IMR-90 (cell line): ENCODE results near the gene TMEM63B. TPM values are rescaled to one million over a fixed set of nuclear protein-coding genes. Genes with fewer than 3 reads are reported as not detected.

Experiments used
- ATAC-seq: fragments of 200-7000 bp; cut with Tn5 transposase; 2 replicates; pipeline ENCODE4 v1.9.1; 2020; ENCODE audit warnings: low read depth, mild to moderate bottlenecking, moderate library complexity
- BruUV-seq: library from RNA; stranded (reverse); fragments of 400-500 nt; replicated peaks from 2 replicates; lab custom pipeline; 2021; lab: Mats Ljungman, UMichigan
- CTCF ChIA-PET: fragments of 300-600 bp; formaldehyde crosslinking; extraction: SDS; loops from one replicate; lab custom pipeline; 2021; ENCODE audit warnings: antibody characterized with exemption; lab: Yijun Ruan, JAX
- POLR2A ChIA-PET: fragments of 300-600 bp; sonication (Branson Sonifier 250); formaldehyde crosslinking; loops from one replicate; lab custom pipeline; 2022; ENCODE audit warnings: antibody characterized with exemption; ENCODE audit not compliant: unreplicated experiment; lab: Charles Lee
- DNase-seq: peaks from one replicate; pipeline ENCODE4 v3.0.0; 2013
- H2AFZ ChIP-seq: replicated peaks from 2 replicates; pipeline ENCODE3; 2013; ENCODE audit warnings: low read length, mild to moderate bottlenecking; ENCODE audit not compliant: poor library complexity
- H2AK5ac ChIP-seq: 2 replicates; pipeline ENCODE4 v1.6.1; 2013; ENCODE audit warnings: low read depth, low read length, inconsistent platforms
- H2AK9ac ChIP-seq: replicated peaks from 2 replicates; pipeline ENCODE3; 2013; ENCODE audit warnings: mild to moderate bottlenecking, low read depth, low read length, moderate library complexity; ENCODE audit not compliant: poor library complexity
- H2BK120ac ChIP-seq: 2 replicates; pipeline ENCODE4 v1.6.1; 2013; ENCODE audit warnings: low read depth, low read length, inconsistent platforms
- H2BK15ac ChIP-seq: 3 replicates; pipeline ENCODE4 v1.6.1; 2013; ENCODE audit warnings: low read depth, low read length, inconsistent platforms
- H2BK20ac ChIP-seq: 2 replicates; pipeline ENCODE4 v1.6.1; 2013; ENCODE audit warnings: low read depth, mild to moderate bottlenecking, inconsistent platforms, low read length, moderate library complexity
- H2BK5ac ChIP-seq: 2 replicates; pipeline ENCODE4 v1.6.1; 2013; ENCODE audit warnings: mild to moderate bottlenecking, low read depth, low read length, inconsistent platforms; ENCODE audit not compliant: poor library complexity, severe bottlenecking
- H3K14ac ChIP-seq: replicated peaks from 2 replicates; pipeline ENCODE4 v1.6.1; 2013; ENCODE audit warnings: low read depth, low read length, inconsistent platforms
- H3K18ac ChIP-seq: 2 replicates; pipeline ENCODE4 v1.6.1; 2013; ENCODE audit warnings: low read depth, low read length, control low read depth
- H3K23ac ChIP-seq: 2 replicates; pipeline ENCODE4 v1.6.1; 2013; ENCODE audit warnings: low read depth, low read length, inconsistent platforms
- H3K27ac ChIP-seq: 2 replicates; pipeline ENCODE4 v1.5.1; 2013; ENCODE audit warnings: mild to moderate bottlenecking, control low read depth, low read length; ENCODE audit not compliant: insufficient read depth
- H3K27me3 ChIP-seq: 2 replicates; pipeline ENCODE4 v1.6.1; 2013; ENCODE audit warnings: low read length; ENCODE audit not compliant: control insufficient read depth, insufficient read depth
- H3K36me3 ChIP-seq: 2 replicates; pipeline ENCODE4 v1.6.1; 2013; ENCODE audit warnings: low read length, mixed read lengths; ENCODE audit not compliant: control insufficient read depth, insufficient read depth
- H3K4ac ChIP-seq: 2 replicates; pipeline ENCODE4 v1.6.1; 2013; ENCODE audit warnings: low read depth, low read length, inconsistent platforms
- H3K4me1 ChIP-seq: 2 replicates; pipeline ENCODE4 v1.6.1; 2013; ENCODE audit warnings: low read length, mixed read lengths; ENCODE audit not compliant: control insufficient read depth, insufficient read depth
- H3K4me2 ChIP-seq: 2 replicates; pipeline ENCODE4 v1.6.1; 2013; ENCODE audit warnings: low read depth, mild to moderate bottlenecking, control low read depth, low read length, moderate library complexity
- H3K4me3 ChIP-seq: 2 replicates; pipeline ENCODE4 v1.5.1; 2013; ENCODE audit warnings: low read depth, mild to moderate bottlenecking, control low read depth, low read length, moderate library complexity; ENCODE audit not compliant: insufficient read depth
- H3K56ac ChIP-seq: 2 replicates; pipeline ENCODE4 v1.6.1; 2013; ENCODE audit warnings: low read length, inconsistent platforms; ENCODE audit not compliant: insufficient read depth; ENCODE audit errors: extremely low read depth
- H3K79me1 ChIP-seq, 2 experiments: 2 replicates each; pipeline ENCODE4 v1.6.1; 2013; ENCODE audit warnings: low read length in 2 of 2, inconsistent platforms in 1 of 2, low read depth in 1 of 2
- H3K9ac ChIP-seq: 2 replicates; pipeline ENCODE4 v1.6.1; 2013; ENCODE audit warnings: low read depth, low read length, control low read depth
- H3K9me1 ChIP-seq: 2 replicates; pipeline ENCODE4 v1.6.1; 2013; ENCODE audit warnings: low read length, inconsistent platforms; ENCODE audit not compliant: insufficient read depth
- H3K9me3 ChIP-seq: 2 replicates; pipeline ENCODE4 v1.6.1; 2013; ENCODE audit warnings: low read length; ENCODE audit not compliant: control insufficient read depth, insufficient read depth
- H4K20me1 ChIP-seq: 2 replicates; pipeline ENCODE4 v1.6.1; 2013; ENCODE audit warnings: low read length, inconsistent platforms; ENCODE audit not compliant: insufficient read depth
- H4K5ac ChIP-seq: 2 replicates; pipeline ENCODE4 v1.6.1; 2013; ENCODE audit warnings: mild to moderate bottlenecking, low read depth, low read length, control low read depth
- H4K8ac ChIP-seq, 2 experiments: 2 replicates each; pipeline ENCODE4 v1.6.1; 2013; ENCODE audit warnings: low read depth in 2 of 2, low read length in 2 of 2, control low read depth in 1 of 2, inconsistent platforms in 1 of 2
- H4K91ac ChIP-seq: 2 replicates; pipeline ENCODE4 v1.6.1; 2013; ENCODE audit warnings: low read depth, low read length, inconsistent platforms; ENCODE audit not compliant: insufficient read depth
- BHLHE40 ChIP-seq: fragments of 150-350 bp; IDR thresholded peaks from 2 replicates; pipeline ENCODE4 v1.6.1; 2016; ENCODE audit warnings: mild to moderate bottlenecking, low read depth, low read length
- CEBPB ChIP-seq: IDR thresholded peaks from 2 replicates; pipeline ENCODE4 v1.6.1; 2012; ENCODE audit warnings: low read depth, low read length, improper control_type of control experiment
- CHD1 ChIP-seq: IDR thresholded peaks from 2 replicates; pipeline ENCODE4 v1.6.1; 2012; ENCODE audit warnings: low read depth, low read length, improper control_type of control experiment
- CTCF ChIP-seq: conservative IDR thresholded peaks from 2 replicates; pipeline ENCODE4 v1.5.1; 2012; ENCODE audit warnings: mild to moderate bottlenecking, low read depth, low read length, improper control_type of control experiment
- ELK1 ChIP-seq: fragments of 150-350 bp; IDR thresholded peaks from 2 replicates; pipeline ENCODE4 v1.6.1; 2016; ENCODE audit warnings: low read depth, mild to moderate bottlenecking, low read length, moderate library complexity, borderline replicate concordance
- FOS ChIP-seq: fragments of 150-350 bp; IDR thresholded peaks from 2 replicates; pipeline ENCODE4 v1.6.1; 2016; ENCODE audit warnings: low read depth, low read length
- MAFK ChIP-seq: IDR thresholded peaks from 2 replicates; pipeline ENCODE4 v1.6.1; 2012; ENCODE audit warnings: low read depth, low read length, improper control_type of control experiment
- MAZ ChIP-seq: IDR thresholded peaks from 2 replicates; pipeline ENCODE4 v1.6.1; 2012; ENCODE audit warnings: low read depth, mild to moderate bottlenecking, low read length, improper control_type of control experiment, moderate library complexity, borderline replicate concordance
- MXI1 ChIP-seq: IDR thresholded peaks from 2 replicates; pipeline ENCODE4 v1.6.1; 2012; ENCODE audit warnings: low read depth, mild to moderate bottlenecking, low read length, moderate library complexity, borderline replicate concordance
- NFE2L2 ChIP-seq: fragments of 150-350 bp; IDR thresholded peaks from 2 replicates; pipeline ENCODE4 v1.6.1; 2016; ENCODE audit warnings: low read depth, mild to moderate bottlenecking, low read length
- POLR2A ChIP-seq: IDR thresholded peaks from 2 replicates; pipeline ENCODE4 v1.6.1; 2012; ENCODE audit warnings: mild to moderate bottlenecking, low read depth, low read length
- RAD21 ChIP-seq: IDR thresholded peaks from 2 replicates; pipeline ENCODE4 v1.6.1; 2012; ENCODE audit warnings: low read length, improper control_type of control experiment
- RCOR1 ChIP-seq: IDR thresholded peaks from 2 replicates; pipeline ENCODE4 v1.6.1; 2012; ENCODE audit warnings: mild to moderate bottlenecking, low read length, improper control_type of control experiment; ENCODE audit not compliant: insufficient replicate concordance
- RFX5 ChIP-seq: IDR thresholded peaks from 2 replicates; pipeline ENCODE4 v1.8.0; 2012; ENCODE audit warnings: low read depth, mild to moderate bottlenecking, low read length, moderate library complexity
- SMC3 ChIP-seq: fragments of 150-350 bp; IDR thresholded peaks from 2 replicates; pipeline ENCODE4 v1.6.1; 2016; ENCODE audit warnings: low read depth, mild to moderate bottlenecking, antibody characterized with exemption, low read length, moderate library complexity
- USF2 ChIP-seq: fragments of 150-350 bp; IDR thresholded peaks from 2 replicates; pipeline ENCODE4 v1.6.1; 2017; ENCODE audit warnings: mild to moderate bottlenecking, antibody characterized with exemption, low read length, low read depth
- WGBS, 2 experiments: methylation state at CpG; one replicate each; pipeline versions ENCODE4 v1.1.5 to v1.1.7; 2013; ENCODE audit warnings: missing lambda C conversion rate in 2 of 2; ENCODE audit not compliant: insufficient read length in 1 of 2; ENCODE audit errors: extremely low coverage in 2 of 2; 5-methylcytosine and 5-hydroxymethylcytosine counted together
- dilution Hi-C: fragments of 300-500 bp; cut with HindIII; formaldehyde crosslinking; loops from one replicate; pipeline ENCODE4 v1.14.3; 2018; ENCODE audit warnings: low sequenced_read_pairs; ENCODE audit not compliant: unreplicated experiment
- in situ Hi-C: fragments of 300-500 bp; cut with MboI; formaldehyde crosslinking; loops from 3 replicates; pipeline ENCODE4 v1.14.3; 2019; ENCODE audit warnings: low sequenced_read_pairs, inconsistent platforms, mixed read lengths
- intact Hi-C: fragments of 100-400 bp; cut with micrococcal nuclease; formaldehyde crosslinking; loops from 2 replicates; pipeline ENCODE4 v1.10.0; 2022
- polyA plus RNA-seq, 3 experiments: library from polyadenylated mRNA; depleted of rRNA; stranded (reverse); fragments of >200 nt; gene quantifications; 2 replicates each; pipeline ENCODE4 v1.2.3, GENCODE V29; 2012; ENCODE audit warnings: low replicate concordance in 1 of 3
- total RNA-seq: library from RNA; depleted of rRNA; stranded (reverse); fragments of >200 nt; gene quantifications from 2 replicates; pipeline ENCODE4 v1.2.3, GENCODE V29; 2012

TMEM63B gene
- total and polyA plus RNA-seq, 2 of the 4 experiments (the other 2 are of a cell fraction), result 12.2 to 42.6 TPM

- Histone ChIP-seq H3K4me3 (no peak overlapping the region), H3K14ac (no peak overlapping the region), H3K18ac (no peak overlapping the region), H2AK5ac (no peak overlapping the region), H2AFZ (no peak overlapping the region), H2BK120ac (no peak overlapping the region), H3K4ac (no peak overlapping the region), H3K23ac (no peak overlapping the region), H3K27ac (no peak overlapping the region), H3K4me2 (no peak overlapping the region), H2BK5ac (no peak overlapping the region), H3K56ac (no peak overlapping the region), H3K9ac (no peak overlapping the region), H2AK9ac (no peak overlapping the region), H4K5ac (no peak overlapping the region), H3K9me1 (0 out of 2 replicates have a peak, but pooled peaks cover 2% of the 10 kb centered on the region), H4K8ac (no peak overlapping the region), H3K27me3 (no peaks in the 10 kb centered on the region), H3K9me3 (no peaks in the 10 kb centered on the region), H3K79me1 (no peaks in the 10 kb centered on the region), H2BK15ac (no peak overlapping the region), H2BK20ac (no peak overlapping the region), H3K4me1 (peaks cover 1% of the 10 kb centered on the region), H4K20me1 (peaks cover 7% of the 10 kb centered on the region; the same call in 1 of the 2 replicates), H3K36me3 (peaks cover 3% of the 10 kb centered on the region; the same call in 1 of the 2 replicates), H4K91ac (no peak overlapping the region)
- POLR2A ChIA-PET, result no interaction called here
- no peak for DNase-seq
- no TSS peak for BruUV-seq
- WGBS, 2 experiments, result 72% methylated on average over 5 of the region's 9 CpGs; no CpG with 5 or more reads in 1 of the 2 experiments
- TF ChIP-seq CHD1, result no peak
- no peak for TF ChIP-seq CTCF
- no peak for TF ChIP-seq RCOR1
- no peak for TF ChIP-seq POLR2A
- TF ChIP-seq MAZ, result no peak
- no peak for TF ChIP-seq CEBPB
- TF ChIP-seq ELK1, result no peak
- no peak for TF ChIP-seq SMC3
- TF ChIP-seq FOS, result no peak
- no peak for TF ChIP-seq MAFK
- no peak for TF ChIP-seq RFX5
- no peak for TF ChIP-seq BHLHE40
- TF ChIP-seq RAD21, result no peak
- TF ChIP-seq USF2, result no peak
- no peak for TF ChIP-seq NFE2L2
- TF ChIP-seq MXI1, result no peak
- no peak for ATAC-seq
- in situ Hi-C loops (no loop called here), dilution Hi-C loops (no loop called here), intact Hi-C loops (no loop called here)
- CTCF ChIA-PET, result no interaction called here
Measured at GRCh38 chr6:44156494-44157151, 29.3 kb downstream of the TMEM63B start.
